NB4 (cell line): ENCODE results near the gene CRYZL1.

ENCODE experiments used
- MYC ChIP-seq: IDR thresholded peaks from 2 replicates; pipeline ENCODE4 v1.6.1; 2011; ENCODE audit warnings: low read depth, low read length
- POLR2A ChIP-seq: IDR thresholded peaks from 2 replicates; pipeline ENCODE4 v1.6.1; 2011; ENCODE audit warnings: mild to moderate bottlenecking; ENCODE audit not compliant: insufficient read length; ENCODE audit errors: extremely low read depth
- TF ChIP-seq, protein P1 (sequence below): IDR thresholded peaks from one replicate; pipeline ENCODE4 v1.5.1; 2012; ENCODE audit warnings: low read depth, low read length
- TF ChIP-seq, protein P2 (sequence below): IDR thresholded peaks from 2 replicates; pipeline ENCODE4 v1.6.1; 2011; ENCODE audit warnings: low read depth, low read length

- TF ChIP-seq, protein P1, sequence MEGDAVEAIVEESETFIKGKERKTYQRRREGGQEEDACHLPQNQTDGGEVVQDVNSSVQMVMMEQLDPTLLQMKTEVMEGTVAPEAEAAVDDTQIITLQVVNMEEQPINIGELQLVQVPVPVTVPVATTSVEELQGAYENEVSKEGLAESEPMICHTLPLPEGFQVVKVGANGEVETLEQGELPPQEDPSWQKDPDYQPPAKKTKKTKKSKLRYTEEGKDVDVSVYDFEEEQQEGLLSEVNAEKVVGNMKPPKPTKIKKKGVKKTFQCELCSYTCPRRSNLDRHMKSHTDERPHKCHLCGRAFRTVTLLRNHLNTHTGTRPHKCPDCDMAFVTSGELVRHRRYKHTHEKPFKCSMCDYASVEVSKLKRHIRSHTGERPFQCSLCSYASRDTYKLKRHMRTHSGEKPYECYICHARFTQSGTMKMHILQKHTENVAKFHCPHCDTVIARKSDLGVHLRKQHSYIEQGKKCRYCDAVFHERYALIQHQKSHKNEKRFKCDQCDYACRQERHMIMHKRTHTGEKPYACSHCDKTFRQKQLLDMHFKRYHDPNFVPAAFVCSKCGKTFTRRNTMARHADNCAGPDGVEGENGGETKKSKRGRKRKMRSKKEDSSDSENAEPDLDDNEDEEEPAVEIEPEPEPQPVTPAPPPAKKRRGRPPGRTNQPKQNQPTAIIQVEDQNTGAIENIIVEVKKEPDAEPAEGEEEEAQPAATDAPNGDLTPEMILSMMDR: no peak
- TF ChIP-seq MYC (no peak), POLR2A (no peak)
- TF ChIP-seq, protein P2, sequence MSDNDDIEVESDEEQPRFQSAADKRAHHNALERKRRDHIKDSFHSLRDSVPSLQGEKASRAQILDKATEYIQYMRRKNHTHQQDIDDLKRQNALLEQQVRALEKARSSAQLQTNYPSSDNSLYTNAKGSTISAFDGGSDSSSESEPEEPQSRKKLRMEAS: no peak
Measured at GRCh38 chr21:33667636-33668035, 26.1 kb upstream of the CRYZL1 start.
